GM23338 (cell line): ENCODE results near the gene BLOC1S3. TPM values are rescaled to one million over a fixed set of nuclear protein-coding genes. Genes with fewer than 3 reads are reported as not detected.

ENCODE experiments used
- ATAC-seq: fragments of 200-7000 bp; cut with Tn5 transposase; 3 replicates; pipeline ENCODE4 v1.9.1; 2020
- DNase-seq: peaks from one replicate; pipeline ENCODE4 v3.0.0-alpha.2; 2015; ENCODE audit warnings: low spot score
- H2AFZ ChIP-seq: fragments of 200-600 bp; sonication (generic); 2 replicates; pipeline ENCODE4 v1.8.0; 2016; ENCODE audit warnings: antibody characterized with exemption, mild to moderate bottlenecking, moderate library complexity
- H3F3A ChIP-seq: fragments of 200-600 bp; sonication (generic); replicated peaks from 2 replicates; pipeline ENCODE4 v1.8.0; 2017; ENCODE audit warnings: antibody characterized with exemption, mixed run types, low read depth
- H3K27ac ChIP-seq: fragments of 200-600 bp; sonication (generic); 2 replicates; pipeline ENCODE4 v1.6.1; 2016; ENCODE audit warnings: low read depth
- H3K27me3 ChIP-seq: fragments of 200-600 bp; sonication (generic); 2 replicates; pipeline ENCODE4 v1.8.0; 2016; ENCODE audit warnings: mild to moderate bottlenecking, mixed run types, moderate library complexity; ENCODE audit not compliant: insufficient read depth
- H3K36me3 ChIP-seq: fragments of 200-600 bp; sonication (generic); 2 replicates; pipeline ENCODE4 v1.8.0; 2016; ENCODE audit warnings: mild to moderate bottlenecking; ENCODE audit not compliant: insufficient read depth
- H3K4me1 ChIP-seq: fragments of 200-600 bp; sonication (generic); 2 replicates; pipeline ENCODE4 v1.8.0; 2016; ENCODE audit warnings: mild to moderate bottlenecking, moderate library complexity; ENCODE audit not compliant: insufficient read depth
- H3K4me2 ChIP-seq: fragments of 200-600 bp; sonication (generic); 2 replicates; pipeline ENCODE4 v1.7.1; 2017; ENCODE audit warnings: mixed run types
- H3K4me3 ChIP-seq: fragments of 200-600 bp; sonication (generic); 2 replicates; pipeline ENCODE4 v1.6.1; 2016; ENCODE audit warnings: mixed run types
- H3K79me2 ChIP-seq: fragments of 200-600 bp; sonication (generic); replicated peaks from 2 replicates; pipeline ENCODE4 v1.8.0; 2017; ENCODE audit warnings: mild to moderate bottlenecking; ENCODE audit not compliant: insufficient read depth
- H3K9me2 ChIP-seq: fragments of 200-600 bp; sonication (generic); 2 replicates; pipeline ENCODE4 v1.8.0; 2017; ENCODE audit not compliant: insufficient read depth
- H4K20me1 ChIP-seq: fragments of 200-600 bp; sonication (generic); replicated peaks from 2 replicates; pipeline ENCODE4 v1.8.0; 2017; ENCODE audit warnings: mild to moderate bottlenecking; ENCODE audit not compliant: insufficient read depth
- H3K27ac Mint-ChIP-seq: 2 replicates; pipeline ENCODE4 v1.8.0; 2020; ENCODE audit warnings: inconsistent platforms, mild to moderate bottlenecking, moderate library complexity, mixed read lengths
- H3K27me3 Mint-ChIP-seq: 3 replicates; pipeline ENCODE4 v1.8.0; 2022; ENCODE audit warnings: low read depth, mild to moderate bottlenecking, moderate library complexity, mixed read lengths, inconsistent platforms; ENCODE audit not compliant: insufficient read depth, poor library complexity
- H3K36me3 Mint-ChIP-seq: 3 replicates; pipeline ENCODE4 v1.8.0; 2021; ENCODE audit warnings: low read depth, mild to moderate bottlenecking, inconsistent platforms, moderate library complexity, mixed read lengths
- H3K4me1 Mint-ChIP-seq: 3 replicates; pipeline ENCODE4 v1.8.0; 2020; ENCODE audit warnings: mild to moderate bottlenecking, inconsistent platforms, mixed read lengths
- H3K4me3 Mint-ChIP-seq: 3 replicates; pipeline ENCODE4 v1.8.0; 2021; ENCODE audit warnings: moderate library complexity, mild to moderate bottlenecking, inconsistent platforms, mixed read lengths
- H3K9me3 Mint-ChIP-seq: 3 replicates; pipeline ENCODE4 v1.8.0; 2020; ENCODE audit warnings: moderate library complexity, mild to moderate bottlenecking, inconsistent platforms, mixed read lengths
- CREB1 ChIP-seq: fragments of 250-450 bp; sonication (Bioruptor Pico); IDR thresholded peaks from 2 replicates; pipeline ENCODE4 v1.5.0; 2020; ENCODE audit warnings: low read depth, mild to moderate bottlenecking, moderate library complexity
- CTCF ChIP-seq, 2 experiments: fragments of 200-600 bp in 1 of 2; sonication (generic) in 1 of 2; conservative IDR thresholded peaks; 2 replicates each; pipeline versions ENCODE4 v1.5.1 to v1.6.1; 2016 to 2017; ENCODE audit warnings: antibody characterized with exemption in 2 of 2, low read depth in 2 of 2, mild to moderate bottlenecking in 2 of 2, moderate library complexity in 1 of 2
- ETS1 ChIP-seq: IDR thresholded peaks from 2 replicates; pipeline ENCODE4 v1.6.1; 2016; ENCODE audit warnings: antibody characterized with exemption
- EZH2 ChIP-seq: fragments of 200-600 bp; sonication (generic); IDR thresholded peaks from one replicate; pipeline ENCODE4 v1.8.0; 2017; ENCODE audit warnings: antibody characterized with exemption, mild to moderate bottlenecking, low read depth; ENCODE audit not compliant: unreplicated experiment
- EZH2phosphoT487 ChIP-seq: fragments of 200-600 bp; sonication (generic); IDR thresholded peaks from one replicate; pipeline ENCODE4 v1.8.1; 2018; ENCODE audit warnings: antibody characterized with exemption; ENCODE audit not compliant: unreplicated experiment
- JUNB ChIP-seq: IDR thresholded peaks from one replicate; pipeline ENCODE4 v1.6.1; 2016; ENCODE audit warnings: antibody characterized with exemption; ENCODE audit not compliant: unreplicated experiment
- NANOG ChIP-seq: IDR thresholded peaks from 2 replicates; pipeline ENCODE4 v1.6.1; 2016; ENCODE audit warnings: antibody characterized with exemption, borderline replicate concordance
- POLR2AphosphoS5 ChIP-seq: IDR thresholded peaks from 2 replicates; pipeline ENCODE4 v1.6.1; 2016; ENCODE audit warnings: antibody characterized with exemption, low read depth
- ZNF114 ChIP-seq: fragments of 250-450 bp; sonication (Bioruptor Pico); IDR thresholded peaks from 2 replicates; pipeline ENCODE4 v1.5.0; 2020; ENCODE audit warnings: mild to moderate bottlenecking, moderate library complexity
- ZNF331 ChIP-seq: fragments of 250-450 bp; sonication (Bioruptor Pico); IDR thresholded peaks from 2 replicates; pipeline ENCODE4 v1.5.0; 2020; ENCODE audit warnings: low read depth, mild to moderate bottlenecking, moderate library complexity
- polyA plus RNA-seq: library from polyadenylated mRNA; unstranded; fragments of >200 nt; fragmentation: Nextera tagmentation; extraction: Ambion mirVana; gene quantifications from 2 replicates; pipeline ENCODE4 v1.2.1, GENCODE V29; 2016
- total RNA-seq: library from RNA; depleted of rRNA; stranded (reverse); fragments of >200 nt; shearing (Covaris generic); gene quantifications from 2 replicates; pipeline ENCODE4 v1.2.3, GENCODE V29; 2014
- TF ChIP-seq, protein P1 (sequence below): IDR thresholded peaks from one replicate; pipeline ENCODE4 v1.6.1; 2018; ENCODE audit warnings: antibody characterized with exemption; ENCODE audit not compliant: unreplicated experiment

Gene BLOC1S3
- total and polyA plus RNA-seq, 2 experiments from 2014 or later = 2.5 to 15.9 TPM

DNA sequence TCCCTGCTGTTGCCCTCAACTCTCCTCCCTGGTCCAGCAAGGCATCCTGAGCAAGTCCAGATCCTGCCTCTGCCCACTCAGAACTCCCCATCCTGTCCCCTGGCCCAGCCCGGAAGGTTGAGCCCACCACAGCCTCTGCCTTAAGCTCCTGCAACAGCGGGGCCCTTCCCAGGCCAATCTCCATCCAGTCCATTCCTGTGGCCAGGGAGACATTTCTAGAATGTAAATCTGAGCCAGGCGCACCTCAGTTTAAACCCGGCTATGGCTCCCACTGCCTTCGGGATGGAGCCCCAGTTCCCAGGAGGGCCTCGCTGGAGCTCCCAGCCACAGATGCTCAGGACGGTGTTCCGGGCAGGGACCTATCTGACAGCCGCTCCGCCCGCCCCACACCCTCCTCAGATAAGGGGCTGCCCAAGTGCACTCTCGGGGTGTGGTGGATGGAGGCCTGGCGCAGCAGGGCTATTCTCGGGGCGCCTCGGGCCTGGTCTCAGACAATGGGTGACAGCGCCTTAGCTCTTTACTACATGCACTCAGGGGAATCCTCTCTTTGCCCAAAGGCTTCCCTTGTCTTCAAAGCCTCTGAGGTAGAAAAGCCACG is 5.9 kb upstream of the BLOC1S3 start:
- DNase-seq = no peak
- Histone ChIP-seq H3F3A (0 out of 2 replicates have a peak, but pooled peaks cover 4% of the 10 kb centered on the region), H3K79me2 (peaks cover 6% of the 10 kb centered on the region), H3K27ac (no peak overlapping the region), H2AFZ (no peak overlapping the region), H3K4me2 (no peak overlapping the region), H3K4me1 (no peaks in the 10 kb centered on the region), H3K9me2 (no peaks in the 10 kb centered on the region), H3K36me3 (no peaks in the 10 kb centered on the region), H3K27me3 (no peaks in the 10 kb centered on the region), H4K20me1 (no peaks in the 10 kb centered on the region; the same call in 1 of the 2 replicates), H3K4me3 (no peak overlapping the region)
- H3K4me1 Mint-ChIP-seq = no peaks in the 10 kb centered on the region
- H3K9me3 Mint-ChIP-seq = no peaks in the 10 kb centered on the region
- H3K27ac Mint-ChIP-seq = no peak overlapping the region
- TF ChIP-seq ZNF114 (CRISPR knock-in tag) (no peak), CTCF (conservative IDR thresholded peaks at IDR 0.05; ENCODE audit: low read depth in 2 of 2) (no peak), EZH2 (no peak)
- peaks cover 6% of the 10 kb centered on the region for H3K27me3 Mint-ChIP-seq
- ATAC-seq = no peak
- H3K36me3 Mint-ChIP-seq = no peaks in the 10 kb centered on the region; the same call in 2 of the 3 replicates
- no peak overlapping the region for H3K4me3 Mint-ChIP-seq

DNA sequence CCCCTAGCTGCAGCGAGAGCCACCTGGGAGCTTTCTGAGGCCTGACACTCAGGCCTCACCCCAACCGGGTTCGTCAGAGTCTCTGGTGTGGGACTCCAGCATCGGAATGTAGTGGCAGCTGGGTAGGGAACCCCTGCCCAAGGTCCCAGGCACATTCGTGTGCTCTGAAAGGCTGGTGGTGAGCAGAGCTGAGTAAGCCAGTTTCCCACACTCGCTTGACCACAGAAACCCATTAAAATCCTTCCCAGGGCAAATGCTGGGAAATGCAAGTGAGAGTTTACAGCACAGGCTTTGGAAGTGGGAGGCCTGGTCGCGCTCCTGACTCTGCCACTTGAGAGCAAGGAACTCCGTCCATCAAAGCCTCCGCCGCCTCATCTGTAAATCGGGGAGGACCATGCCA is 4.8 kb upstream of the BLOC1S3 start:
- ATAC-seq = no peak
- no peaks in the 10 kb centered on the region for H3K27me3 ChIP-seq
- no peak overlapping the region for H3K4me2 ChIP-seq
- Mint-ChIP-seq H3K36me3 (no peaks in the 10 kb centered on the region; the same call in 2 of the 3 replicates), H3K9me3 (no peaks in the 10 kb centered on the region), H3K4me1 (no peaks in the 10 kb centered on the region), H3K4me3 (no peak overlapping the region), H3K27ac (no peak overlapping the region), H3K27me3 (peaks cover 11% of the 10 kb centered on the region)
- H3K79me2 ChIP-seq = peaks cover 6% of the 10 kb centered on the region
- no peaks in the 10 kb centered on the region for H3K9me2 ChIP-seq
- H3K4me1 ChIP-seq = no peaks in the 10 kb centered on the region
- H3F3A ChIP-seq = 0 out of 2 replicates have a peak, but pooled peaks cover 4% of the 10 kb centered on the region
- H3K27ac ChIP-seq = no peak overlapping the region
- H3K36me3 ChIP-seq = no peaks in the 10 kb centered on the region
- no peak overlapping the region for H2AFZ ChIP-seq
- H4K20me1 ChIP-seq = no peaks in the 10 kb centered on the region; the same call in 1 of the 2 replicates
- DNase-seq = no peak
- no peak overlapping the region for H3K4me3 ChIP-seq
- TF ChIP-seq EZH2phosphoT487 = no peak
- no peak for TF ChIP-seq ETS1
- TF ChIP-seq ZNF114 (CRISPR knock-in tag) = no peak
- no peak for TF ChIP-seq ZNF331 (CRISPR knock-in tag)
- no peak for TF ChIP-seq CTCF (conservative IDR thresholded peaks at IDR 0.05; ENCODE audit: low read depth in 2 of 2)
- TF ChIP-seq CREB1 (CRISPR knock-in tag) = no peak
- TF ChIP-seq POLR2AphosphoS5 = no peak
- TF ChIP-seq NANOG = no peak
- TF ChIP-seq JUNB = no peak
- TF ChIP-seq, protein P1, sequence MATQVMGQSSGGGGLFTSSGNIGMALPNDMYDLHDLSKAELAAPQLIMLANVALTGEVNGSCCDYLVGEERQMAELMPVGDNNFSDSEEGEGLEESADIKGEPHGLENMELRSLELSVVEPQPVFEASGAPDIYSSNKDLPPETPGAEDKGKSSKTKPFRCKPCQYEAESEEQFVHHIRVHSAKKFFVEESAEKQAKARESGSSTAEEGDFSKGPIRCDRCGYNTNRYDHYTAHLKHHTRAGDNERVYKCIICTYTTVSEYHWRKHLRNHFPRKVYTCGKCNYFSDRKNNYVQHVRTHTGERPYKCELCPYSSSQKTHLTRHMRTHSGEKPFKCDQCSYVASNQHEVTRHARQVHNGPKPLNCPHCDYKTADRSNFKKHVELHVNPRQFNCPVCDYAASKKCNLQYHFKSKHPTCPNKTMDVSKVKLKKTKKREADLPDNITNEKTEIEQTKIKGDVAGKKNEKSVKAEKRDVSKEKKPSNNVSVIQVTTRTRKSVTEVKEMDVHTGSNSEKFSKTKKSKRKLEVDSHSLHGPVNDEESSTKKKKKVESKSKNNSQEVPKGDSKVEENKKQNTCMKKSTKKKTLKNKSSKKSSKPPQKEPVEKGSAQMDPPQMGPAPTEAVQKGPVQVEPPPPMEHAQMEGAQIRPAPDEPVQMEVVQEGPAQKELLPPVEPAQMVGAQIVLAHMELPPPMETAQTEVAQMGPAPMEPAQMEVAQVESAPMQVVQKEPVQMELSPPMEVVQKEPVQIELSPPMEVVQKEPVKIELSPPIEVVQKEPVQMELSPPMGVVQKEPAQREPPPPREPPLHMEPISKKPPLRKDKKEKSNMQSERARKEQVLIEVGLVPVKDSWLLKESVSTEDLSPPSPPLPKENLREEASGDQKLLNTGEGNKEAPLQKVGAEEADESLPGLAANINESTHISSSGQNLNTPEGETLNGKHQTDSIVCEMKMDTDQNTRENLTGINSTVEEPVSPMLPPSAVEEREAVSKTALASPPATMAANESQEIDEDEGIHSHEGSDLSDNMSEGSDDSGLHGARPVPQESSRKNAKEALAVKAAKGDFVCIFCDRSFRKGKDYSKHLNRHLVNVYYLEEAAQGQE = no peak
- no peak for TF ChIP-seq EZH2
